ENCODE data around the gene DTX3. TPM values are rescaled to one million over a fixed set of nuclear protein-coding genes. Genes with fewer than 3 reads are reported as not detected.
A peak's percentile ranks its signal among the peaks of the same experiment; 100 is the strongest.
"Not testable (repeated sequence)": the region's sequence is repeated elsewhere in the genome, so short reads cannot be mapped to it uniquely, and the experiment has no call there.

DTX3 gene
- total RNA-seq, 1 experiment from 2014 or later, result 57.0 TPM

DNA sequence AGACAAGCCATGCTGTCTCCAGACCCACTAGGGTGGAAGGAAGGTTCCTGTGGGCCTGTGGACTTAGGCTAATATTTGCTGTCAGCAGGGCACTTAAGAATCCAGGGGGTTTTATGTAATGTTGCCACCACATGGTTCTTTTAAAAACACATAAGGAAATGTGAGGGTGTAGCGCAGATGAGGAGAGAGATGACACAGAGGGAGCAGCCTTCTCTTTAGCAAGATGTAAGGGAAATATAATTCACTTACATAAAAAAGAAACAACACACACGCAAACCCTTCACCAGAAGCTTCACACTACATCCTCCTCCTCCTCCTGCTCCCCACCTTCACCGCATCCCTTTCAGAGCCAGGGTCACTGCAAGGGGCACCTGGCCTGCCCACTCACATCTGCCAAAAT is 18.5 kb upstream of the DTX3 start (continued):
- TF ChIP-seq, protein P1, sequence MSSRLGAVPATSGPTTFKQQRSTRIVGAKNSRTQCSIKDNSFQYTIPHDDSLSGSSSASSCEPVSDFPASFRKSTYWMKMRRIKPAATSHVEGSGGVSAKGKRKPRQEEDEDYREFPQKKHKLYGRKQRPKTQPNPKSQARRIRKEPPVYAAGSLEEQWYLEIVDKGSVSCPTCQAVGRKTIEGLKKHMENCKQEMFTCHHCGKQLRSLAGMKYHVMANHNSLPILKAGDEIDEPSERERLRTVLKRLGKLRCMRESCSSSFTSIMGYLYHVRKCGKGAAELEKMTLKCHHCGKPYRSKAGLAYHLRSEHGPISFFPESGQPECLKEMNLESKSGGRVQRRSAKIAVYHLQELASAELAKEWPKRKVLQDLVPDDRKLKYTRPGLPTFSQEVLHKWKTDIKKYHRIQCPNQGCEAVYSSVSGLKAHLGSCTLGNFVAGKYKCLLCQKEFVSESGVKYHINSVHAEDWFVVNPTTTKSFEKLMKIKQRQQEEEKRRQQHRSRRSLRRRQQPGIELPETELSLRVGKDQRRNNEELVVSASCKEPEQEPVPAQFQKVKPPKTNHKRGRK (CRISPR knock-in tag; IDR thresholded peaks at IDR 0.05; ENCODE audit: borderline replicate concordance), result no peak
- TF ChIP-seq FOXK1 (CRISPR knock-in tag; IDR thresholded peaks at IDR 0.05) (no peak), NFYB (CRISPR knock-in tag; conservative IDR thresholded peaks at IDR 0.05; ENCODE audit: low read depth) (no peak), SMAD3 (CRISPR knock-in tag; IDR thresholded peaks at IDR 0.05; ENCODE audit: borderline replicate concordance) (no peak), FOXP1 (CRISPR knock-in tag; IDR thresholded peaks at IDR 0.05; ENCODE audit: borderline replicate concordance) (no peak), MYBL2 (CRISPR knock-in tag; IDR thresholded peaks at IDR 0.05) (no peak)
- TF ChIP-seq, protein P2, sequence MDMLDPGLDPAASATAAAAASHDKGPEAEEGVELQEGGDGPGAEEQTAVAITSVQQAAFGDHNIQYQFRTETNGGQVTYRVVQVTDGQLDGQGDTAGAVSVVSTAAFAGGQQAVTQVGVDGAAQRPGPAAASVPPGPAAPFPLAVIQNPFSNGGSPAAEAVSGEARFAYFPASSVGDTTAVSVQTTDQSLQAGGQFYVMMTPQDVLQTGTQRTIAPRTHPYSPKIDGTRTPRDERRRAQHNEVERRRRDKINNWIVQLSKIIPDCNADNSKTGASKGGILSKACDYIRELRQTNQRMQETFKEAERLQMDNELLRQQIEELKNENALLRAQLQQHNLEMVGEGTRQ (CRISPR knock-in tag; IDR thresholded peaks at IDR 0.05), result no peak
- TF ChIP-seq, protein P3, sequence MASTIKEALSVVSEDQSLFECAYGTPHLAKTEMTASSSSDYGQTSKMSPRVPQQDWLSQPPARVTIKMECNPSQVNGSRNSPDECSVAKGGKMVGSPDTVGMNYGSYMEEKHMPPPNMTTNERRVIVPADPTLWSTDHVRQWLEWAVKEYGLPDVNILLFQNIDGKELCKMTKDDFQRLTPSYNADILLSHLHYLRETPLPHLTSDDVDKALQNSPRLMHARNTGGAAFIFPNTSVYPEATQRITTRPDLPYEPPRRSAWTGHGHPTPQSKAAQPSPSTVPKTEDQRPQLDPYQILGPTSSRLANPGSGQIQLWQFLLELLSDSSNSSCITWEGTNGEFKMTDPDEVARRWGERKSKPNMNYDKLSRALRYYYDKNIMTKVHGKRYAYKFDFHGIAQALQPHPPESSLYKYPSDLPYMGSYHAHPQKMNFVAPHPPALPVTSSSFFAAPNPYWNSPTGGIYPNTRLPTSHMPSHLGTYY (CRISPR knock-in tag; IDR thresholded peaks at IDR 0.05), result no peak

DNA sequence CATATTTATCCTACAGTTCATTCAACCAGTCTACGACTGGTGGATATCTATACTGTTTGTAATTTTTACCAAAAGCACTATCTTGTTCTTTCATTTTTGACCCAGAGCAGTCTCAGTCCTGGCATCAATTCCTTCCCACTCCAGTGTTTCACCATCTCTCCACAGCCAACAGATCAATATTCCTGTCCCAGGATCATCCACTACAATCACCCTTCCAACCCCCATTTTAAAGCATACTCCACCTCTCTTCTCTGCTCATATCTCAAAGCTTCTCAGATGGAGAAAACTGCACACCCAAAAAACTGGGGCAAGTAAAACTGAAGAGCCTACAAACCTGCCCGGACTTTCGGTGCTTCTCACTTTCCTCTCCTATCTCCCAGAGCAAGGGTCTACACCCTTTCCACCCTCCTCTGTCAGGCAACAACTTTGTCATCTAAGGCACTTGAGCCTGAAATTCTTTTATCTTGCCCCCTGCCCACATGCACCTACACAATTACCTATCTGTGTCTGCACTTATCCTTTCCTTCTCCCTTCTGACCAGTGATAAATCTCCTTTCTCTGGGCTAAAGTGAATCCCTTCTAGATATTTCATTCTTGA is 17.7 kb upstream of the DTX3 start:
- no peak for TF ChIP-seq ZNF232 (CRISPR knock-in tag; IDR thresholded peaks at IDR 0.05)
- Mint-ChIP-seq H3K4me1 (peaks cover 8% of the 10 kb centered on the region), H3K9me3 (no peaks in the 10 kb centered on the region), H3K4me3 (no peak overlapping the region), H3K27ac (no peak overlapping the region), H3K27me3 (ENCODE audit: low read depth) (peaks cover 5% of the 10 kb centered on the region; the same call in 1 of the 2 replicates), H3K36me3 (no peaks in the 10 kb centered on the region; the same call in 1 of the 2 replicates)
- CTCF ChIA-PET, result no interaction called here
- no peak for DNase-seq (ENCODE audit: low spot score)
- POLR2A ChIA-PET, result no interaction called here
- ATAC-seq, result no peak

DNA sequence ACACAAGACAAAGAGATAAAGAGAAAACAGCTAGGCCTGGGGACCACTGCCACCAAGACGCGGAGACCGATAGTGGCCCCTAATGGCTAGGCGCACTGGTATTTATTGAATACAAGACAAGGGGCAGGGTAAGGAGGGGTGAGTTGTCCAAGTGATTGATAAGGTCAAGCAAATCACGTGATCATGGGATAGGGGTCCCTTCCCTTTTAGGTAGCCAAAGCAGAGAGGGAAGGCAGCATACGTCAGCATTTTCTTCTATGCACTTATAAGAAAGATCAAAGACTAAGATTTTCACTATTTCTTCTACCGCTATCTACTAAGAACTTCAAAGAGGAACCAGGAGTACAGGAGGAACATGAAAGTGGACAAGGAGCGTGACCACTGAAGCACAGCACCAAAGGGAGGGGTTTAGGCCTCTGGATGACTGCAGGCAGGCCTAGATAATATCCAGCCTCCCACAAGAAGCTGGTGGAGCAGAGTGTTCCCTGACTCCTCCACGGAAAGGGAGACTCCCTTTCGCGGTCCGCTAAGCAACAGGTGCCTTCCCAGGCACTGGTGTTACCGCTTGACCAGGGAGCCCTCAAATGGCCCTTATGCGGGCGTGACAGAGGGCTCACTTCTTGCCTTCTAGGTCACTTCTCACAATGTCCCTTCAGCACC is 15.5 kb upstream of the DTX3 start:
- H3K27me3 Mint-ChIP-seq (ENCODE audit: low read depth); H3K36me3 Mint-ChIP-seq; H3K4me3 Mint-ChIP-seq; POLR2A ChIA-PET; H3K27ac Mint-ChIP-seq; H3K9me3 Mint-ChIP-seq; DNase-seq (ENCODE audit: low spot score); ATAC-seq: not testable (repeated sequence)
- peaks cover 14% of the 10 kb centered on the region for H3K4me1 Mint-ChIP-seq
- CTCF ChIA-PET, result interaction anchor here (4.1 to 4.7 kb wide), 2 partner anchors 31 to 137 kb away, joined by 11 to 21 read pairs; no protein-coding TSS in a partner anchor

DNA sequence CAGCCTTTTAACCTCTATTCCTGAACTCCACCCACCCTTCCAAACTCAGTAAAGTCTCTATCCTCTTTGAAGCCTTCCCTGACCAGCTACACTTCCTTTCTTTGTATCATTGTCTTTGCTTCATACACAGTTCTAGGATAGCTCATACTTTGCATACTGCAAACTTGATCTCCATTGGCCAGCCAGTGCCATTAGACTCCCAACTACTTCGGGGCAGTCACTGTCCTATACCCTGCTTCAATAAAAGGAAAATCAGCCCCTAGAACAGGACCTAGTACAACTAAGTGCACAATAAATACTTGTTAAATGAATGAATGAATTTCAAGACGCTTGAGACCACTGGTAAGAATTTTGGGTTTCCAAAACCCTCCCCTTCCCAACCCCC is 14.2 kb upstream of the DTX3 start:
- ChIA-PET POLR2A (interaction anchor here (0.6 to 1.2 kb wide), 3 partner anchors 21 to 1731 kb away, joined by 3 to 4 read pairs (median 3); partner anchors contain the start of gene ARHGEF25), CTCF (interaction anchor here (0.6 to 4.7 kb wide), 10 partner anchors 9 to 320 kb away, joined by 3 to 22 read pairs (median 6); partner anchors contain the start of genes ARHGEF25, B4GALNT1 and DTX3)

More for the DNA sequence above, 14.2 kb upstream of the DTX3 start:
- 0 out of 2 replicates have a peak, but pooled peaks cover 4% of the 10 kb centered on the region for H3K36me3 Mint-ChIP-seq
- TF ChIP-seq, protein P4, sequence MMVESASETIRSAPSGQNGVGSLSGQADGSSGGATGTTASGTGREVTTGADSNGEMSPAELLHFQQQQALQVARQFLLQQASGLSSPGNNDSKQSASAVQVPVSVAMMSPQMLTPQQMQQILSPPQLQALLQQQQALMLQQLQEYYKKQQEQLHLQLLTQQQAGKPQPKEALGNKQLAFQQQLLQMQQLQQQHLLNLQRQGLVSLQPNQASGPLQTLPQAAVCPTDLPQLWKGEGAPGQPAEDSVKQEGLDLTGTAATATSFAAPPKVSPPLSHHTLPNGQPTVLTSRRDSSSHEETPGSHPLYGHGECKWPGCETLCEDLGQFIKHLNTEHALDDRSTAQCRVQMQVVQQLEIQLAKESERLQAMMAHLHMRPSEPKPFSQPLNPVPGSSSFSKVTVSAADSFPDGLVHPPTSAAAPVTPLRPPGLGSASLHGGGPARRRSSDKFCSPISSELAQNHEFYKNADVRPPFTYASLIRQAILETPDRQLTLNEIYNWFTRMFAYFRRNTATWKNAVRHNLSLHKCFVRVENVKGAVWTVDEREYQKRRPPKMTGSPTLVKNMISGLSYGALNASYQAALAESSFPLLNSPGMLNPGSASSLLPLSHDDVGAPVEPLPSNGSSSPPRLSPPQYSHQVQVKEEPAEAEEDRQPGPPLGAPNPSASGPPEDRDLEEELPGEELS (CRISPR knock-in tag; IDR thresholded peaks at IDR 0.05), result no peak
- TF ChIP-seq ZBTB21 (CRISPR knock-in tag; IDR thresholded peaks at IDR 0.05; ENCODE audit: borderline replicate concordance) (no peak), TEAD1 (CRISPR knock-in tag; IDR thresholded peaks at IDR 0.05) (no peak), NFE2L1 (CRISPR knock-in tag; IDR thresholded peaks at IDR 0.05) (no peak), ZNF423 (CRISPR knock-in tag; IDR thresholded peaks at IDR 0.05) (no peak), FOXJ3 (CRISPR knock-in tag; IDR thresholded peaks at IDR 0.05; ENCODE audit: borderline replicate concordance) (no peak)
- H3K27me3 Mint-ChIP-seq (ENCODE audit: low read depth), result peaks cover 3% of the 10 kb centered on the region; the same call in 1 of the 2 replicates
- ATAC-seq (peak; percentile 9), DNase-seq (ENCODE audit: low spot score) (no peak)
- H3K27ac Mint-ChIP-seq, result peak overlapping the region; percentile 72
- peaks cover 14% of the 10 kb centered on the region for H3K4me1 Mint-ChIP-seq
- peak overlapping the region; percentile 89 for H3K4me3 Mint-ChIP-seq
- H3K9me3 Mint-ChIP-seq, result no peaks in the 10 kb centered on the region
